LNCaP clone FGC (cell line): ENCODE results near the gene TCFL5.

Experiments
- DNase-seq: peaks from one replicate; pipeline ENCODE4 v3.0.0-alpha.2; 2011; ENCODE audit warnings: low read depth
- H3K4me3 ChIP-seq: 2 replicates; pipeline ENCODE4 v1.5.1; 2011; ENCODE audit warnings: mild to moderate bottlenecking, low read depth, low read length, control low read depth
- TF ChIP-seq, protein P1 (sequence below): IDR thresholded peaks from 2 replicates; pipeline ENCODE4 v1.5.1; 2012; ENCODE audit warnings: mild to moderate bottlenecking; ENCODE audit not compliant: control insufficient read depth, insufficient read depth; ENCODE audit errors: extremely low read depth

TCFL5 gene

DNA sequence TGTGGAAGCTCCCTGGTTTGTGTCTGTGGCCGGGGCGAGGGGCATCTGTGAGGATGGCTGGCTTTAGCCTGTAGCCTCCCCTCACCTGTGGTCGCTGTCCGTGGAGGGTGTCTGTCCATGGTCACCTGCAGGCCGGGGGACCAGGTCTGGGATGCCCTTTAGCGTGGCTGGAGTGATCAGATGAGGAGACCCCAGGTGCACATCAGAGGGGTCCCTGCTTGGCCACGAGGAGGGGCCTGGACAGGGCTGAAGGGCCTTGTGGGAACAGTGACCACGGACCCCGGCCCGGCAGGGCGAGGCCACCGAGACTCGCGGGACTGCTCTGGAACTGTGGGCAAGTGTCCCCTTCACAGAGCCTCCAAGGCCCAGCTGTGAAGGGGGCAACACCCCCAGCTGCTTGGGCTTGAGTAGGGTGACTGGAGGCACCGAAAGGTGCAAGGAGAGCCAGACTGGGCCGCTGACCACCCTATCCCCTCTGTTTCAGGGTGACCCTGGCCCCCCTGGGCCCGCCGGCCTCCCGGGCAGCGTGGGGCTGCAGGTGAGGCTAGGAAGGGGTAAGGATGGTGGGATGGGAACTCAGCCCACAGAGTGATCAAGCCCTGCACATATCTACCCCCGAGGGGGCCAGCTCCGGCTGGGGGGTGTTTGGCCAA, 36.2 kb downstream of the TCFL5 start:
- no peak for DNase-seq
- TF ChIP-seq, protein P1, sequence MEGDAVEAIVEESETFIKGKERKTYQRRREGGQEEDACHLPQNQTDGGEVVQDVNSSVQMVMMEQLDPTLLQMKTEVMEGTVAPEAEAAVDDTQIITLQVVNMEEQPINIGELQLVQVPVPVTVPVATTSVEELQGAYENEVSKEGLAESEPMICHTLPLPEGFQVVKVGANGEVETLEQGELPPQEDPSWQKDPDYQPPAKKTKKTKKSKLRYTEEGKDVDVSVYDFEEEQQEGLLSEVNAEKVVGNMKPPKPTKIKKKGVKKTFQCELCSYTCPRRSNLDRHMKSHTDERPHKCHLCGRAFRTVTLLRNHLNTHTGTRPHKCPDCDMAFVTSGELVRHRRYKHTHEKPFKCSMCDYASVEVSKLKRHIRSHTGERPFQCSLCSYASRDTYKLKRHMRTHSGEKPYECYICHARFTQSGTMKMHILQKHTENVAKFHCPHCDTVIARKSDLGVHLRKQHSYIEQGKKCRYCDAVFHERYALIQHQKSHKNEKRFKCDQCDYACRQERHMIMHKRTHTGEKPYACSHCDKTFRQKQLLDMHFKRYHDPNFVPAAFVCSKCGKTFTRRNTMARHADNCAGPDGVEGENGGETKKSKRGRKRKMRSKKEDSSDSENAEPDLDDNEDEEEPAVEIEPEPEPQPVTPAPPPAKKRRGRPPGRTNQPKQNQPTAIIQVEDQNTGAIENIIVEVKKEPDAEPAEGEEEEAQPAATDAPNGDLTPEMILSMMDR, result no peak
- H3K4me3 ChIP-seq, result no peak overlapping the region

DNA sequence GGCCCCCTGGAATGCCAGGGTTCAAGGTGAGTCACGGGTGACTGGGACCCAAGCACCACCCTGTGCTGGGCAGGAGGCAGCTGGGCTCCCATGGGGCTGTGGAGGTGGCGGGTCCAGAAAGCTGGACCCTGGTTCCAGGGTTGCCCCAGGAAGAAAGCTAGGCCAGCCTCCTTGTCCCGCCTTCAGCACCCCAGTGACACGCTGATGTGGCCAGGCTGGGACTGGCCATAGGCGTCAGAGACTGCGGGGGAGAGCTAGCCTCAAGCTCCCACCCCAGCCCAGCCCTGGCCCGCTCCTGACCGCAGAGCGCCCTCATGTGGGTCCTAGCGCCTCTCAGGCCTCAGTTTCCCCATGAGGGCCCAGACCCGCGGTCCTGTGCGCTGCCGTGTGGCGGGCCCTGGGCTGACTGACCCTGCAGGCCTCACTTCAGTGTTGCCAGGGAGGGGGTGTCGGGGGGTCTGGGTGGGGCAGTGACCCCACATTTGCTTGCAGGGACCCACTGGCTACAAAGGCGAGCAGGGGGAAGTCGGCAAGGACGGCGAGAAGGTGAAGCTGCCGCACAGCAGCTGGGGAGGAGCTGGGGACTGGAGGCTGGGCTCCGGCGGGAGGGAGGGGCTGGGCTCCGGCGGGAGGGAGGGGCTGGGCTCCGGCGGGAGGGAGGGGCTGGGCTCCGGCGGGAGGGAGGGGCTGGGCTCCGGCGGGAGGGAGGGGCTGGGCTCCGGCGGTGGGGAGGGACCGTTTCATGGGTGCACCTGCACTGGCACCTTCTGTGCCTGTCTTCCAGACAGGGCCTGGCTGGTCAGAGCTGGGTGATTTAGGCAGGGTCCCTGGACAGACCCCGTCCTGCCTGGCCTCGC, 36.9 kb downstream of the TCFL5 start:
- DNase-seq, result no peak
- H3K4me3 ChIP-seq, result peak overlapping the region; percentile 30; the same call in 1 of the 2 replicates
- TF ChIP-seq, protein P1, result no peak

DNA sequence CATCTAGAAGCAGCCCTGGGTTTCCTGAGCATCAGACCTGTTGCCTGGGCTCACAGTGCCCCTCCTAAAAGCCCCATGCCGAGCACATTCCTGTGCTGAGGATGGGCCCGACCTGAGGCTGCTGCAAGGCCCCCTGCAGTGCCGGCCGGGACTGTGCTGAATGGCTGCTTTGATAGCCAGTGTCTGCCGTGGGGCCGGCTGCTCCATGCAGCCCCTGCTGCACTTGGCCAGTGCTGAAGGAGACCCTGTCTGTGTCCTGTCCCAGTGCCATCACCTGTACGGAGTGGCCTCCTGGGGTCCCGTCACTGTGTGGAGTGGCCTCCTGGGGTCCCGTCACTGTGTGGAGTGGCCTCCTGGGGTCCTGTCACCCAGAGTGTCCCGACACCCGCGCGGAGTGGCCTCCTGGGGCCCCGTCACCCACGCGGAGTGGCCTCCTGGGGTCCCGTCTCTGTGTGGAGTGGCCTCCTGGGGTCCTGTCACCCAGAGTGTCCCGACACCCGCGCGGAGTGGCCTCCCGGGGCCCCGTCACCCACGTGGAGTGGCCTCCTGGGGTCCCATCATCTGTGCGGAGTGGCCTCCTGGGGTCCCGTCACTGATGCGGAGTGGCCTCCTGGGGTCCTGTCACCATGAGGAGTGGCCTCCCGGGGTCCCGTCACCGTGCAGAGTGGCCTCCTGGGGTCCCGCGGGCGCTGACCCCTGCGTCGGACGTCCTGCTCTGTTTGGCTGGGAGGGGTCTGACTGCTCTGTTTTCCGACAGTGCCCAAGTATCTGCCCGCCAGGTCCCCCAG, 37.7 kb downstream of the TCFL5 start:
- TF ChIP-seq, protein P1, result no peak
- no peak for DNase-seq
- no peak overlapping the region for H3K4me3 ChIP-seq

DNA sequence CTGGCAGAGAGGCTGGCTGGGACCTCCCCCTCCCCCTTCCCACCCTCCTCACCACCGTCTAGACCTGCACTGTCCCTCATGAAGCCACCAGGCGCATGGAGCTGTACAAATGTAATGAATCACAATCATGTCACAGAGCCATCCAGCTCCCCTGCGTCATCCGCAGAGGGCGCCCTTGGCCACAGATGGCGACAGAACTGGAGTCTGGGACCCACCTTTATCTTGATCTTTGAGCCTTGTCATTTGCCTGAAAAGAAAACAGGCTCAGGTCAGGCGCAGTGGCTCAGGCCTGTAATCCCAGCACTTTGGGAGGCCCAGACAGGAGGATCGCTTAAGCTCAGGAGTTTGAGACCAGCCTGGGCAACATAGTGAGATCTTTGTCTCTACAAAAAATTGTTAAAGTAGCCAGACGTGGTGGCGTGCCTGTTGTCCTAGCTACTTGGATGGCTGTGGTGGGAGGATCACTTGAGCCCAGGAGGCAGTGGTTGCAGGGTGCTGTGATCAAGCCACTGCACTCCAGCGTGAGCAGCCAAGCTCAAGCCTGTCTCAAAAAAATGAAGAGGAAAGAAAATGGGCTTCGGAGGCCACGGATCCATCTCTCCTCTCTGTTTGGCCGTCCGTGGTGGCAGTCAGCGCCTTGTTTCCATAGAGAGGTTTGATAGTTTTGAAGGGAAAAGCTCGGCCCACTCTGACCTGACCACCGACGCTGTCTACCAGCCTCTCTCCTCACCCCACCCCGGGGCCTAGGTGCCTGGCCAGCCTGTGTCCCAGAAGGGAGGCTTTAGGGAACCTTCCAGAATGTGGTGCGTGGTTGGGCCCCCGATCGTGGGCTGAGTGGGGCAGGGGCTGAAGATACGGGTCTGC, 38.6 kb downstream of the TCFL5 start:
- TF ChIP-seq, protein P1, result peak; percentile 44
- no peak for DNase-seq
- H3K4me3 ChIP-seq, result no peak overlapping the region

DNA sequence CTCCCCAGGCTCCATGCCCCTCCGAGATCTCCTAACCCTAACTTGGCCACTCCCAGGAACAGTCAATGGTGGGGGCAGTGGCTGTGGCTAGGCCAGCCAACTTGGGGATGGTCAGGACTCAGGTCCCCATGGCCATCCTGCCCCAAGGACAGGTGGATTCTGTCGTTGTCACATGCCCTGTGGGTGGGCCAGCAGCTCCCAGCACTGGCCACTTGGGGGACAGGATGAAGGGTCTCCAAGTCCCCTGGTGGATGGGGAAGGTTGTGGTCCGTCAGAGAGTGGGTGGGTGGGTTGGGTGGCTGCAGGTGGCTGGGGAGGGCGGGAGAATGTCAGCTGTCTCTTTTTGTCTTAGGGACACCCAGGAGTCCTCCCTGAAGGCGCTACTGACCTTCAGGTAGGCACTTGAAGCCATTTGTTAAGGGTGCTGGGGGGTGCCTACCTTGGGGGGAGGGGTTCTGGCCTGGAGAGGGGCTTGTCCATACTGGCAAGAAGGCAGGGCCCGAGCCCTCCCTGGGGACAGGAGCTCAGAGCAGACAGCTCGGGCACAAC, 39.3 kb downstream of the TCFL5 start:
- H3K4me3 ChIP-seq, result no peak overlapping the region
- TF ChIP-seq, protein P1, result no peak
- DNase-seq, result no peak

DNA sequence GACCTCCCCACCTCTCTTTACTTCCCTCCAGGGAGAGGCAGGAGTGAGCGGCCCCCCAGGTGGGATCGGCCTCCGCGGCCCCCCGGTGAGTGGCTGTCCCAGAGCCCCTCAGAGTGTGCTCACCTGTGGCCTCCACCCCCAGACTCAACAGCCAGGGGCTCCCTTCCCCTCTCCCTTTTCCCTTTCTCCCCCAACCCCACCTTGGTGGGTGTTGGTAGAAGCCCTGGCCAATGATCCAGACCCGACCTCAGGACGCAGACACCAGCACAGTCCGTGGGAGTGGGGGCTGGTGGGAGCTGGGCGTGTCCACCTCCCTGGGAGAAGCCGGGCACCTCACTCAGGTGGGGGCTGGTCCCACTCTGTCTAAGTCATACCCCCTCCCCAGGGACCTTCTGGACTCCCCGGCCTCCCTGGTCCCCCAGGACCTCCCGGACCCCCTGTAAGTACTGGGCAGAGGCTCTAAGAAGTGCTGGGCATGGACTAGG, 39.9 kb downstream of the TCFL5 start:
- H3K4me3 ChIP-seq, result no peak overlapping the region
- TF ChIP-seq, protein P1, result no peak
- no peak for DNase-seq
